ENCODE results near the gene ZNF629. TPM values are rescaled to one million over a fixed set of nuclear protein-coding genes. Genes with fewer than 3 reads are reported as not detected.
"Not testable (repeated sequence)": the region's sequence is repeated elsewhere in the genome, so short reads cannot be mapped to it uniquely, and the experiment has no call there.

ZNF629 gene
- total and polyA plus RNA-seq, 2 donors (not counting 1 experiment from before 2014, with no cell fraction given) = 5.8 to 7.3 TPM

DNA sequence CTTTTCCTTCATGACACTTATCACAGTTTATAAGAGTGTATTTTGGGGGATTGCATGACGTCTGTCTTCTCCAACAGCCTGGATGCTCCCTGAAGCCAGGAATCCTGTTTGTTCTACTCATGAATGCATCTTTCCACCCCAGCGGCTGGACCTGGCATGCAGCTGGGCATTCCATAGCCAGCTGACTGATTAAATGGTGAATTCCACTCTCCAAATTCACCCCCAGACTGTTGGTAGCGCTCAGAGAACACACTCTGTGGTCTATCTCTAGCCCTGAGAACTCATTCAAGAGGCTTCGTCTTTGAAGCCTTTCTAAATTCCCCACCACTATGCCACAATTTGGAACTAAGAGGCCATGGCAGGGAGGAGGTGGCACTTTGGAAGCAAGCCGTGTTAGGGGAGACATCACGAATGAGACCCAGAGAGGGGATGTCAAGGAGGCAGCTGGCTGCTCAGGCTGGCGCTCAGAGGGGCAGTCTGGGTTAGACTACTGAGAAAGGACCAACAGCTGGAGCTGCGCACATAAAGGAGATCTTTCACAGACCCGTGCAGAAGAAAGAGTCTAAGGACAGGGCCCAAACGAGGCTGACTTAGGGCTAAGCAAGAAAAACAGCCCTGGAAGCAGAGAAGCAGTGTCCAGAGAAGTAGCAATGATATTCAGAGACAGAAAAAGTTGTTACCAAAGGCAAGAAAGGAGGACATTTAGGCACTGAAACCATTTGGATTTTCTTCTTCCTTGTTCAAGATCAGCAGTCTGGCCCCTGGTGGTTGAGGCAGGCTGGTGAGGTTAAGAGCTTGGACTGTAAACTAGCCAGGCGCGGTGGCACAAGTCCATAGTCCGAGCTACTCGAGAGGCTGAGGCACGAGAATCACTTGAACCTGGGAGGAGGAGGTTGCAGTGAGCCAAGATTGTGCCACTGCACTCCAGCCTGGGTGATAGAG, 42.4 kb upstream of the ZNF629 start:
- TF ChIP-seq EZH2 (IDR thresholded peaks at IDR 0.05; ENCODE audit: low read length, missing control alignments) = no peak
- TF ChIP-seq, protein P1, sequence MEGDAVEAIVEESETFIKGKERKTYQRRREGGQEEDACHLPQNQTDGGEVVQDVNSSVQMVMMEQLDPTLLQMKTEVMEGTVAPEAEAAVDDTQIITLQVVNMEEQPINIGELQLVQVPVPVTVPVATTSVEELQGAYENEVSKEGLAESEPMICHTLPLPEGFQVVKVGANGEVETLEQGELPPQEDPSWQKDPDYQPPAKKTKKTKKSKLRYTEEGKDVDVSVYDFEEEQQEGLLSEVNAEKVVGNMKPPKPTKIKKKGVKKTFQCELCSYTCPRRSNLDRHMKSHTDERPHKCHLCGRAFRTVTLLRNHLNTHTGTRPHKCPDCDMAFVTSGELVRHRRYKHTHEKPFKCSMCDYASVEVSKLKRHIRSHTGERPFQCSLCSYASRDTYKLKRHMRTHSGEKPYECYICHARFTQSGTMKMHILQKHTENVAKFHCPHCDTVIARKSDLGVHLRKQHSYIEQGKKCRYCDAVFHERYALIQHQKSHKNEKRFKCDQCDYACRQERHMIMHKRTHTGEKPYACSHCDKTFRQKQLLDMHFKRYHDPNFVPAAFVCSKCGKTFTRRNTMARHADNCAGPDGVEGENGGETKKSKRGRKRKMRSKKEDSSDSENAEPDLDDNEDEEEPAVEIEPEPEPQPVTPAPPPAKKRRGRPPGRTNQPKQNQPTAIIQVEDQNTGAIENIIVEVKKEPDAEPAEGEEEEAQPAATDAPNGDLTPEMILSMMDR (conservative IDR thresholded peaks at IDR 0.05 in 1 of 2, IDR thresholded peaks at IDR 0.05 in 1 of 2; ENCODE audit: low read depth in 1 of 2, low read length in 2 of 2) = peak in 1 of 2 donors; percentile 5
- no peaks in the 10 kb centered on the region for H3K4me1 ChIP-seq (ENCODE audit: control insufficient read depth, extremely low read depth, insufficient read depth, low read length)
- no peak overlapping the region for H3K4me3 ChIP-seq (replicated peaks in 1 of 4; ENCODE audit: control extremely low read depth in 1 of 4, insufficient read depth in 1 of 4, low read depth in 3 of 4, low read length in 4 of 4)
- no peak overlapping the region for H3K4me2 ChIP-seq (ENCODE audit: extremely low read depth, insufficient read depth, low read length)
- no peaks in the 10 kb centered on the region for H3K36me3 ChIP-seq (ENCODE audit: control insufficient read depth, insufficient read depth, low read length)
- H3K9me3 ChIP-seq (ENCODE audit: control insufficient read depth, insufficient read depth, low read depth, low read length) = no peaks in the 10 kb centered on the region
- H2AFZ ChIP-seq (ENCODE audit: low read length) = no peak overlapping the region
- DNase-seq (ENCODE audit: low read depth in 2 of 2) = peak in 1 of 2 donors; percentile 42
- no peak overlapping the region for H3K9ac ChIP-seq (ENCODE audit: insufficient read depth, low read length)
- no peak overlapping the region for H3K27ac ChIP-seq (ENCODE audit: insufficient read depth, low read length)
- peaks cover 2% of the 10 kb centered on the region for H3K27me3 ChIP-seq (ENCODE audit: control insufficient read depth, insufficient read depth, low read length)
- H4K20me1 ChIP-seq (ENCODE audit: control insufficient read depth, extremely low read depth, insufficient read depth, low read length) = no peaks in the 10 kb centered on the region
- H3K79me2 ChIP-seq (ENCODE audit: control insufficient read depth, insufficient read depth, low read length) = no peaks in the 10 kb centered on the region

DNA sequence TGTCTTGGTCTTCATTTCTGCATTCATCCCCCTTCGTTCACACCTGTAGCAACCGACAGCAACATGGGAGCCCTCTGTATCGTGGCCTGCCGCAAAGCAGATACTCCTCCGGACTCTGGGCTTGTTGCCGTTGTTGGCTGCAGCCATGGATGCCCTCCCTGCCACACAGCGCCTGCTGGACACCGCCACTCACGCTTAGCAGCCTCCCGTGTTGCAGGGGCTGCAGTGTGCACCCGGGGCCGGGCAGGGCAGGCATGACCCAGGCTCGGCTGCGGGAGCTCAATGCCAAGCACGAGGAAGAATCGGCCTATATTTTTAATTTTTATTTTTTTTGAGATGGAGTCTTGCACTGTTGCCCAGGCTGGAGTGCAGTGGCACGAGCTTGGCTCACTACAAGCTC, 34.9 kb upstream of the ZNF629 start:
- no peaks in the 10 kb centered on the region for H3K36me3 ChIP-seq (ENCODE audit: control insufficient read depth, insufficient read depth, low read length)
- no peak overlapping the region for H3K4me2 ChIP-seq (ENCODE audit: extremely low read depth, insufficient read depth, low read length)
- H3K9me3 ChIP-seq (ENCODE audit: control insufficient read depth, insufficient read depth, low read depth, low read length) = no peaks in the 10 kb centered on the region
- no peaks in the 10 kb centered on the region for H3K27me3 ChIP-seq (ENCODE audit: control insufficient read depth, insufficient read depth, low read length)
- DNase-seq (ENCODE audit: low read depth in 2 of 2) = no peak
- no peak overlapping the region for H3K9ac ChIP-seq (ENCODE audit: insufficient read depth, low read length)
- H2AFZ ChIP-seq (ENCODE audit: low read length) = no peak overlapping the region
- no peaks in the 10 kb centered on the region for H3K4me1 ChIP-seq (ENCODE audit: control insufficient read depth, extremely low read depth, insufficient read depth, low read length)
- H3K79me2 ChIP-seq (ENCODE audit: control insufficient read depth, insufficient read depth, low read length) = no peaks in the 10 kb centered on the region
- no peak overlapping the region for H3K4me3 ChIP-seq (replicated peaks in 1 of 4; ENCODE audit: control extremely low read depth in 1 of 4, insufficient read depth in 1 of 4, low read depth in 3 of 4, low read length in 4 of 4)
- no peaks in the 10 kb centered on the region for H4K20me1 ChIP-seq (ENCODE audit: control insufficient read depth, extremely low read depth, insufficient read depth, low read length)
- TF ChIP-seq, protein P1 (conservative IDR thresholded peaks at IDR 0.05 in 1 of 2, IDR thresholded peaks at IDR 0.05 in 1 of 2; ENCODE audit: low read depth in 1 of 2, low read length in 2 of 2) = no peak
- no peak for TF ChIP-seq EZH2 (IDR thresholded peaks at IDR 0.05; ENCODE audit: low read length, missing control alignments)
- H3K27ac ChIP-seq (ENCODE audit: insufficient read depth, low read length) = no peak overlapping the region

DNA sequence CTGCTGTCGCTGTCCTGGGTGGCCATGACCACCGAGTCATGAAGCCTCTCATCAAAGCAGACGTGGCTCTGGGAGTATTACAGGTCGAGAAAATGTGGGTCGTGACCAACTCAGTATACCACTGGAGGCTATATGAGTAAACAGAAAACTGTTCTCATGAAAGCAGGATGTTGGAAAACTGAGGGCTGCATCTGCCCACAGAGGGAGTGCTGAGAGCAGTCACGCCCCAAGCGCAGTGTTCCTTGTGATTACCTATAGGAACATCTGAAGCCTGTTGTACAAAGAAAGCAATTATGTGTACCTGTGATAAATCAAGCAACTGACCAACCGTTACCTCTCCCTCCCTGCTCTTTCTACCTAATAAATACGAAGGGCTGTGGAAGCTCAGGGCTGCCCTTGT, 34.4 kb upstream of the ZNF629 start:
- not testable (repeated sequence) for H3K27me3 ChIP-seq (ENCODE audit: control insufficient read depth, insufficient read depth, low read length); H4K20me1 ChIP-seq (ENCODE audit: control insufficient read depth, extremely low read depth, insufficient read depth, low read length); H3K27ac ChIP-seq (ENCODE audit: insufficient read depth, low read length); H3K9me3 ChIP-seq (ENCODE audit: control insufficient read depth, insufficient read depth, low read depth, low read length); H3K79me2 ChIP-seq (ENCODE audit: control insufficient read depth, insufficient read depth, low read length); H3K36me3 ChIP-seq (ENCODE audit: control insufficient read depth, insufficient read depth, low read length); H3K4me3 ChIP-seq (replicated peaks in 1 of 4; ENCODE audit: control extremely low read depth in 1 of 4, insufficient read depth in 1 of 4, low read depth in 3 of 4, low read length in 4 of 4); H3K9ac ChIP-seq (ENCODE audit: insufficient read depth, low read length); H3K4me2 ChIP-seq (ENCODE audit: extremely low read depth, insufficient read depth, low read length); DNase-seq (ENCODE audit: low read depth in 2 of 2); H3K4me1 ChIP-seq (ENCODE audit: control insufficient read depth, extremely low read depth, insufficient read depth, low read length); H2AFZ ChIP-seq (ENCODE audit: low read length)
